GM23338 (cell line): ENCODE data around the gene HLA-F. TPM values are rescaled to one million over a fixed set of nuclear protein-coding genes. Genes with fewer than 3 reads are reported as not detected.

Experiments
- ATAC-seq: fragments of 200-7000 bp; cut with Tn5 transposase; 3 replicates; pipeline ENCODE4 v1.9.1; 2020
- DNase-seq: peaks from one replicate; pipeline ENCODE4 v3.0.0-alpha.2; 2015; ENCODE audit warnings: low spot score
- H2AFZ ChIP-seq: fragments of 200-600 bp; sonication (generic); 2 replicates; pipeline ENCODE4 v1.8.0; 2016; ENCODE audit warnings: antibody characterized with exemption, mild to moderate bottlenecking, moderate library complexity
- H3F3A ChIP-seq: fragments of 200-600 bp; sonication (generic); replicated peaks from 2 replicates; pipeline ENCODE4 v1.8.0; 2017; ENCODE audit warnings: antibody characterized with exemption, mixed run types, low read depth
- H3K27ac ChIP-seq: fragments of 200-600 bp; sonication (generic); 2 replicates; pipeline ENCODE4 v1.6.1; 2016; ENCODE audit warnings: low read depth
- H3K27me3 ChIP-seq: fragments of 200-600 bp; sonication (generic); 2 replicates; pipeline ENCODE4 v1.8.0; 2016; ENCODE audit warnings: mild to moderate bottlenecking, mixed run types, moderate library complexity; ENCODE audit not compliant: insufficient read depth
- H3K36me3 ChIP-seq: fragments of 200-600 bp; sonication (generic); 2 replicates; pipeline ENCODE4 v1.8.0; 2016; ENCODE audit warnings: mild to moderate bottlenecking; ENCODE audit not compliant: insufficient read depth
- H3K4me1 ChIP-seq: fragments of 200-600 bp; sonication (generic); 2 replicates; pipeline ENCODE4 v1.8.0; 2016; ENCODE audit warnings: mild to moderate bottlenecking, moderate library complexity; ENCODE audit not compliant: insufficient read depth
- H3K4me2 ChIP-seq: fragments of 200-600 bp; sonication (generic); 2 replicates; pipeline ENCODE4 v1.7.1; 2017; ENCODE audit warnings: mixed run types
- H3K4me3 ChIP-seq: fragments of 200-600 bp; sonication (generic); 2 replicates; pipeline ENCODE4 v1.6.1; 2016; ENCODE audit warnings: mixed run types
- H3K79me2 ChIP-seq: fragments of 200-600 bp; sonication (generic); replicated peaks from 2 replicates; pipeline ENCODE4 v1.8.0; 2017; ENCODE audit warnings: mild to moderate bottlenecking; ENCODE audit not compliant: insufficient read depth
- H3K9me2 ChIP-seq: fragments of 200-600 bp; sonication (generic); 2 replicates; pipeline ENCODE4 v1.8.0; 2017; ENCODE audit not compliant: insufficient read depth
- H4K20me1 ChIP-seq: fragments of 200-600 bp; sonication (generic); replicated peaks from 2 replicates; pipeline ENCODE4 v1.8.0; 2017; ENCODE audit warnings: mild to moderate bottlenecking; ENCODE audit not compliant: insufficient read depth
- H3K27ac Mint-ChIP-seq: 2 replicates; pipeline ENCODE4 v1.8.0; 2020; ENCODE audit warnings: inconsistent platforms, mild to moderate bottlenecking, moderate library complexity, mixed read lengths
- H3K27me3 Mint-ChIP-seq: 3 replicates; pipeline ENCODE4 v1.8.0; 2022; ENCODE audit warnings: low read depth, mild to moderate bottlenecking, moderate library complexity, mixed read lengths, inconsistent platforms; ENCODE audit not compliant: insufficient read depth, poor library complexity
- H3K36me3 Mint-ChIP-seq: 3 replicates; pipeline ENCODE4 v1.8.0; 2021; ENCODE audit warnings: low read depth, mild to moderate bottlenecking, inconsistent platforms, moderate library complexity, mixed read lengths
- H3K4me1 Mint-ChIP-seq: 3 replicates; pipeline ENCODE4 v1.8.0; 2020; ENCODE audit warnings: mild to moderate bottlenecking, inconsistent platforms, mixed read lengths
- H3K4me3 Mint-ChIP-seq: 3 replicates; pipeline ENCODE4 v1.8.0; 2021; ENCODE audit warnings: moderate library complexity, mild to moderate bottlenecking, inconsistent platforms, mixed read lengths
- H3K9me3 Mint-ChIP-seq: 3 replicates; pipeline ENCODE4 v1.8.0; 2020; ENCODE audit warnings: moderate library complexity, mild to moderate bottlenecking, inconsistent platforms, mixed read lengths
- CREB1 ChIP-seq: fragments of 250-450 bp; sonication (Bioruptor Pico); IDR thresholded peaks from 2 replicates; pipeline ENCODE4 v1.5.0; 2020; ENCODE audit warnings: low read depth, mild to moderate bottlenecking, moderate library complexity
- CTCF ChIP-seq, 2 experiments: fragments of 200-600 bp in 1 of 2; sonication (generic) in 1 of 2; conservative IDR thresholded peaks; 2 replicates each; pipeline versions ENCODE4 v1.5.1 to v1.6.1; 2016 to 2017; ENCODE audit warnings: antibody characterized with exemption in 2 of 2, low read depth in 2 of 2, mild to moderate bottlenecking in 2 of 2, moderate library complexity in 1 of 2
- EZH2 ChIP-seq: fragments of 200-600 bp; sonication (generic); IDR thresholded peaks from one replicate; pipeline ENCODE4 v1.8.0; 2017; ENCODE audit warnings: antibody characterized with exemption, mild to moderate bottlenecking, low read depth; ENCODE audit not compliant: unreplicated experiment
- EZH2phosphoT487 ChIP-seq: fragments of 200-600 bp; sonication (generic); IDR thresholded peaks from one replicate; pipeline ENCODE4 v1.8.1; 2018; ENCODE audit warnings: antibody characterized with exemption; ENCODE audit not compliant: unreplicated experiment
- JUNB ChIP-seq: IDR thresholded peaks from one replicate; pipeline ENCODE4 v1.6.1; 2016; ENCODE audit warnings: antibody characterized with exemption; ENCODE audit not compliant: unreplicated experiment
- NANOG ChIP-seq: IDR thresholded peaks from 2 replicates; pipeline ENCODE4 v1.6.1; 2016; ENCODE audit warnings: antibody characterized with exemption, borderline replicate concordance
- POLR2AphosphoS5 ChIP-seq: IDR thresholded peaks from 2 replicates; pipeline ENCODE4 v1.6.1; 2016; ENCODE audit warnings: antibody characterized with exemption, low read depth
- STAT1 ChIP-seq: IDR thresholded peaks from one replicate; pipeline ENCODE4 v1.6.1; 2016; ENCODE audit warnings: antibody characterized with exemption; ENCODE audit not compliant: unreplicated experiment
- ZNF114 ChIP-seq: fragments of 250-450 bp; sonication (Bioruptor Pico); IDR thresholded peaks from 2 replicates; pipeline ENCODE4 v1.5.0; 2020; ENCODE audit warnings: mild to moderate bottlenecking, moderate library complexity
- ZNF331 ChIP-seq: fragments of 250-450 bp; sonication (Bioruptor Pico); IDR thresholded peaks from 2 replicates; pipeline ENCODE4 v1.5.0; 2020; ENCODE audit warnings: low read depth, mild to moderate bottlenecking, moderate library complexity
- polyA plus RNA-seq: library from polyadenylated mRNA; unstranded; fragments of >200 nt; fragmentation: Nextera tagmentation; extraction: Ambion mirVana; gene quantifications from 2 replicates; pipeline ENCODE4 v1.2.1, GENCODE V29; 2016
- total RNA-seq: library from RNA; depleted of rRNA; stranded (reverse); fragments of >200 nt; shearing (Covaris generic); gene quantifications from 2 replicates; pipeline ENCODE4 v1.2.3, GENCODE V29; 2014
- TF ChIP-seq, protein P1 (sequence below): fragments of 250-450 bp; sonication (Bioruptor Pico); IDR thresholded peaks from 2 replicates; pipeline ENCODE4 v1.5.0; 2020; ENCODE audit warnings: mild to moderate bottlenecking, moderate library complexity
- TF ChIP-seq, protein P2 (sequence below): IDR thresholded peaks from one replicate; pipeline ENCODE4 v1.6.1; 2018; ENCODE audit warnings: antibody characterized with exemption; ENCODE audit not compliant: unreplicated experiment
- TF ChIP-seq, protein P3 (sequence below): IDR thresholded peaks from 2 replicates; pipeline ENCODE4 v1.6.1; 2016; ENCODE audit warnings: antibody characterized with exemption

The HLA-F gene
- total and polyA plus RNA-seq, 2 experiments from 2014 or later: 4.4 to 10.4 TPM

- peak overlapping the region; percentile 5; the same call in 1 of the 3 replicates for H3K4me3 Mint-ChIP-seq
- no peaks in the 10 kb centered on the region; the same call in 2 of the 3 replicates for H3K36me3 Mint-ChIP-seq
- Histone ChIP-seq H3K4me2 (peak overlapping the region; percentile 67), H3K36me3 (no peaks in the 10 kb centered on the region), H3K79me2 (no peaks in the 10 kb centered on the region), H3K4me1 (peaks cover 47% of the 10 kb centered on the region), H3F3A (no peaks in the 10 kb centered on the region), H3K4me3 (no peak overlapping the region), H3K27ac (peak overlapping the region; percentile 92), H2AFZ (no peak overlapping the region), H3K27me3 (peaks cover 12% of the 10 kb centered on the region), H4K20me1 (no peaks in the 10 kb centered on the region), H3K9me2 (peaks cover 12% of the 10 kb centered on the region)
- ATAC-seq (peak; percentile 81), DNase-seq (peak; percentile 92)
- no peak for TF ChIP-seq ZNF114 (CRISPR knock-in tag)
- no peak for TF ChIP-seq STAT1
- TF ChIP-seq, protein P1, sequence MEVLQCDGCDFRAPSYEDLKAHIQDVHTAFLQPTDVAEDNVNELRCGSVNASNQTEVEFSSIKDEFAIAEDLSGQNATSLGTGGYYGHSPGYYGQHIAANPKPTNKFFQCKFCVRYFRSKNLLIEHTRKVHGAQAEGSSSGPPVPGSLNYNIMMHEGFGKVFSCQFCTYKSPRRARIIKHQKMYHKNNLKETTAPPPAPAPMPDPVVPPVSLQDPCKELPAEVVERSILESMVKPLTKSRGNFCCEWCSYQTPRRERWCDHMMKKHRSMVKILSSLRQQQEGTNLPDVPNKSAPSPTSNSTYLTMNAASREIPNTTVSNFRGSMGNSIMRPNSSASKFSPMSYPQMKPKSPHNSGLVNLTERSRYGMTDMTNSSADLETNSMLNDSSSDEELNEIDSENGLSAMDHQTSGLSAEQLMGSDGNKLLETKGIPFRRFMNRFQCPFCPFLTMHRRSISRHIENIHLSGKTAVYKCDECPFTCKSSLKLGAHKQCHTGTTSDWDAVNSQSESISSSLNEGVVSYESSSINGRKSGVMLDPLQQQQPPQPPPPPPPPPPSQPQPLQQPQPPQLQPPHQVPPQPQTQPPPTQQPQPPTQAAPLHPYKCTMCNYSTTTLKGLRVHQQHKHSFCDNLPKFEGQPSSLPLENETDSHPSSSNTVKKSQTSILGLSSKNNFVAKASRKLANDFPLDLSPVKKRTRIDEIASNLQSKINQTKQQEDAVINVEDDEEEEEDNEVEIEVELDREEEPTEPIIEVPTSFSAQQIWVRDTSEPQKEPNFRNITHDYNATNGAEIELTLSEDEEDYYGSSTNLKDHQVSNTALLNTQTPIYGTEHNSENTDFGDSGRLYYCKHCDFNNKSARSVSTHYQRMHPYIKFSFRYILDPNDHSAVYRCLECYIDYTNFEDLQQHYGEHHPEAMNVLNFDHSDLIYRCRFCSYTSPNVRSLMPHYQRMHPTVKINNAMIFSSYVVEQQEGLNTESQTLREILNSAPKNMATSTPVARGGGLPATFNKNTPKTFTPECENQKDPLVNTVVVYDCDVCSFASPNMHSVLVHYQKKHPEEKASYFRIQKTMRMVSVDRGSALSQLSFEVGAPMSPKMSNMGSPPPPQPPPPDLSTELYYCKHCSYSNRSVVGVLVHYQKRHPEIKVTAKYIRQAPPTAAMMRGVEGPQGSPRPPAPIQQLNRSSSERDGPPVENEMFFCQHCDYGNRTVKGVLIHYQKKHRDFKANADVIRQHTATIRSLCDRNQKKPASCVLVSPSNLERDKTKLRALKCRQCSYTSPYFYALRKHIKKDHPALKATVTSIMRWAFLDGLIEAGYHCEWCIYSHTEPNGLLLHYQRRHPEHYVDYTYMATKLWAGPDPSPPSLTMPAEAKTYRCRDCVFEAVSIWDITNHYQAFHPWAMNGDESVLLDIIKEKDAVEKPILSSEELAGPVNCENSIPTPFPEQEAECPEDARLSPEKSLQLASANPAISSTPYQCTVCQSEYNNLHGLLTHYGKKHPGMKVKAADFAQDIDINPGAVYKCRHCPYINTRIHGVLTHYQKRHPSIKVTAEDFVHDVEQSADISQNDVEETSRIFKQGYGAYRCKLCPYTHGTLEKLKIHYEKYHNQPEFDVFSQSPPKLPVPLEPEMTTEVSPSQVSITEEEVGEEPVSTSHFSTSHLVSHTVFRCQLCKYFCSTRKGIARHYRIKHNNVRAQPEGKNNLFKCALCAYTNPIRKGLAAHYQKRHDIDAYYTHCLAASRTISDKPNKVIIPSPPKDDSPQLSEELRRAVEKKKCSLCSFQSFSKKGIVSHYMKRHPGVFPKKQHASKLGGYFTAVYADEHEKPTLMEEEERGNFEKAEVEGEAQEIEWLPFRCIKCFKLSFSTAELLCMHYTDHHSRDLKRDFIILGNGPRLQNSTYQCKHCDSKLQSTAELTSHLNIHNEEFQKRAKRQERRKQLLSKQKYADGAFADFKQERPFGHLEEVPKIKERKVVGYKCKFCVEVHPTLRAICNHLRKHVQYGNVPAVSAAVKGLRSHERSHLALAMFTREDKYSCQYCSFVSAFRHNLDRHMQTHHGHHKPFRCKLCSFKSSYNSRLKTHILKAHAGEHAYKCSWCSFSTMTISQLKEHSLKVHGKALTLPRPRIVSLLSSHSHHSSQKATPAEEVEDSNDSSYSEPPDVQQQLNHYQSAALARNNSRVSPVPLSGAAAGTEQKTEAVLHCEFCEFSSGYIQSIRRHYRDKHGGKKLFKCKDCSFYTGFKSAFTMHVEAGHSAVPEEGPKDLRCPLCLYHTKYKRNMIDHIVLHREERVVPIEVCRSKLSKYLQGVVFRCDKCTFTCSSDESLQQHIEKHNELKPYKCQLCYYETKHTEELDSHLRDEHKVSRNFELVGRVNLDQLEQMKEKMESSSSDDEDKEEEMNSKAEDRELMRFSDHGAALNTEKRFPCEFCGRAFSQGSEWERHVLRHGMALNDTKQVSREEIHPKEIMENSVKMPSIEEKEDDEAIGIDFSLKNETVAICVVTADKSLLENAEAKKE (CRISPR knock-in tag): peak; percentile 17; the same call in 1 of the 2 replicates
- TF ChIP-seq EZH2: no peak
- TF ChIP-seq CTCF (conservative IDR thresholded peaks at IDR 0.05; ENCODE audit: low read depth in 2 of 2): no peak
- TF ChIP-seq, protein P2, sequence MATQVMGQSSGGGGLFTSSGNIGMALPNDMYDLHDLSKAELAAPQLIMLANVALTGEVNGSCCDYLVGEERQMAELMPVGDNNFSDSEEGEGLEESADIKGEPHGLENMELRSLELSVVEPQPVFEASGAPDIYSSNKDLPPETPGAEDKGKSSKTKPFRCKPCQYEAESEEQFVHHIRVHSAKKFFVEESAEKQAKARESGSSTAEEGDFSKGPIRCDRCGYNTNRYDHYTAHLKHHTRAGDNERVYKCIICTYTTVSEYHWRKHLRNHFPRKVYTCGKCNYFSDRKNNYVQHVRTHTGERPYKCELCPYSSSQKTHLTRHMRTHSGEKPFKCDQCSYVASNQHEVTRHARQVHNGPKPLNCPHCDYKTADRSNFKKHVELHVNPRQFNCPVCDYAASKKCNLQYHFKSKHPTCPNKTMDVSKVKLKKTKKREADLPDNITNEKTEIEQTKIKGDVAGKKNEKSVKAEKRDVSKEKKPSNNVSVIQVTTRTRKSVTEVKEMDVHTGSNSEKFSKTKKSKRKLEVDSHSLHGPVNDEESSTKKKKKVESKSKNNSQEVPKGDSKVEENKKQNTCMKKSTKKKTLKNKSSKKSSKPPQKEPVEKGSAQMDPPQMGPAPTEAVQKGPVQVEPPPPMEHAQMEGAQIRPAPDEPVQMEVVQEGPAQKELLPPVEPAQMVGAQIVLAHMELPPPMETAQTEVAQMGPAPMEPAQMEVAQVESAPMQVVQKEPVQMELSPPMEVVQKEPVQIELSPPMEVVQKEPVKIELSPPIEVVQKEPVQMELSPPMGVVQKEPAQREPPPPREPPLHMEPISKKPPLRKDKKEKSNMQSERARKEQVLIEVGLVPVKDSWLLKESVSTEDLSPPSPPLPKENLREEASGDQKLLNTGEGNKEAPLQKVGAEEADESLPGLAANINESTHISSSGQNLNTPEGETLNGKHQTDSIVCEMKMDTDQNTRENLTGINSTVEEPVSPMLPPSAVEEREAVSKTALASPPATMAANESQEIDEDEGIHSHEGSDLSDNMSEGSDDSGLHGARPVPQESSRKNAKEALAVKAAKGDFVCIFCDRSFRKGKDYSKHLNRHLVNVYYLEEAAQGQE: no peak
- TF ChIP-seq, protein P3, sequence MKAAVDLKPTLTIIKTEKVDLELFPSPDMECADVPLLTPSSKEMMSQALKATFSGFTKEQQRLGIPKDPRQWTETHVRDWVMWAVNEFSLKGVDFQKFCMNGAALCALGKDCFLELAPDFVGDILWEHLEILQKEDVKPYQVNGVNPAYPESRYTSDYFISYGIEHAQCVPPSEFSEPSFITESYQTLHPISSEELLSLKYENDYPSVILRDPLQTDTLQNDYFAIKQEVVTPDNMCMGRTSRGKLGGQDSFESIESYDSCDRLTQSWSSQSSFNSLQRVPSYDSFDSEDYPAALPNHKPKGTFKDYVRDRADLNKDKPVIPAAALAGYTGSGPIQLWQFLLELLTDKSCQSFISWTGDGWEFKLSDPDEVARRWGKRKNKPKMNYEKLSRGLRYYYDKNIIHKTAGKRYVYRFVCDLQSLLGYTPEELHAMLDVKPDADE: peak; percentile 88
- 0 out of 2 replicates have a peak, but pooled peaks have one; percentile 30 for TF ChIP-seq CREB1 (CRISPR knock-in tag)
- TF ChIP-seq NANOG: 0 out of 2 replicates have a peak, but pooled peaks have one; percentile 48
- TF ChIP-seq JUNB: no peak
- TF ChIP-seq POLR2AphosphoS5: peak; percentile 66
- no peak for TF ChIP-seq EZH2phosphoT487
- no peak for TF ChIP-seq ZNF331 (CRISPR knock-in tag)
- H3K9me3 Mint-ChIP-seq: peaks cover 3% of the 10 kb centered on the region; the same call in 2 of the 3 replicates
- H3K27ac Mint-ChIP-seq: peak overlapping the region; percentile 93
- peaks cover 60% of the 10 kb centered on the region for H3K4me1 Mint-ChIP-seq
- peaks cover 30% of the 10 kb centered on the region for H3K27me3 Mint-ChIP-seq
Measured at GRCh38 chr6:29759457-29759856, 36.2 kb downstream of the HLA-F start.
